HCT116 (cell line): ENCODE results near the gene GHR. TPM values are rescaled to one million over a fixed set of nuclear protein-coding genes. Genes with fewer than 3 reads are reported as not detected.

Source experiments
- ATAC-seq: fragments of 200-7000 bp; cut with Tn5 transposase; 2 replicates; pipeline ENCODE4 v1.9.1; 2020; ENCODE audit warnings: mild to moderate bottlenecking, moderate library complexity
- BruUV-seq: library from RNA; stranded (reverse); fragments of 400-500 nt; replicated peaks from 2 replicates; lab custom pipeline; 2021; lab: Mats Ljungman, UMichigan
- CTCF ChIA-PET: fragments of 300-600 bp; sonication (Branson Sonifier 250); formaldehyde crosslinking; loops from one replicate; lab custom pipeline; 2021; ENCODE audit warnings: antibody characterized with exemption; lab: Charles Lee
- POLR2A ChIA-PET: fragments of 300-600, 350-600 bp; sonication (Branson Sonifier 250); formaldehyde crosslinking; loops from one replicate; lab custom pipeline; 2021; ENCODE audit warnings: antibody characterized with exemption; lab: Charles Lee
- RAD21 ChIA-PET, 2 experiments: fragments of 300-600 bp; sonication (Branson Sonifier 250); formaldehyde crosslinking; loops; one replicate each; lab custom pipeline; 2023; ENCODE audit warnings: low total read pairs in 2 of 2; ENCODE audit not compliant: uncharacterized antibody in 2 of 2, unreplicated experiment in 2 of 2, low non-redundant PET in 1 of 2; lab: Charles Lee
- DNase-seq: peaks from one replicate; pipeline ENCODE4 v3.0.0-alpha.2; 2010; ENCODE audit warnings: low read depth, low spot score
- H2AFZ ChIP-seq: fragments of 200-600 bp; shearing (Covaris generic), sonication (generic); 2 replicates; pipeline ENCODE4 v1.6.1; 2017; ENCODE audit warnings: low read depth, mixed run types, mixed read lengths, antibody characterized with exemption, low read length; ENCODE audit not compliant: poor library complexity, severe bottlenecking
- H3K27ac ChIP-seq: 2 replicates; pipeline ENCODE4 v1.5.1; 2012; ENCODE audit warnings: low read depth, low read length
- H3K27me3 ChIP-seq: fragments of 200-600 bp; sonication (generic); 2 replicates; pipeline ENCODE4 v1.6.1; 2016; ENCODE audit warnings: mixed run types, low read length, mixed read lengths; ENCODE audit not compliant: insufficient read depth
- H3K36me3 ChIP-seq, 2 experiments: fragments of 200-500 bp in 1 of 2; fragments of 200-600 bp in 1 of 2; sonication (Bioruptor generic) in 1 of 2; sonication (generic) in 1 of 2; 2 replicates each; pipeline versions ENCODE4 v1.5.1 to v1.6.1; 2014 to 2016; ENCODE audit warnings: low read length in 2 of 2, inconsistent platforms in 1 of 2, mixed read lengths in 1 of 2, mixed run types in 1 of 2; ENCODE audit not compliant: insufficient read depth in 2 of 2, control insufficient read depth in 1 of 2
- H3K4me1 ChIP-seq, 2 experiments: fragments of 200-600 bp in 1 of 2; sonication (generic) in 1 of 2; 2 replicates each; pipeline versions ENCODE4 v1.5.1 to v1.6.1; 2012 to 2017; ENCODE audit warnings: low read length in 2 of 2, inconsistent platforms in 1 of 2, mild to moderate bottlenecking in 1 of 2, mixed read lengths in 1 of 2, mixed run types in 1 of 2, moderate library complexity in 1 of 2; ENCODE audit not compliant: insufficient read depth in 2 of 2, control insufficient read depth in 1 of 2
- H3K4me2 ChIP-seq: fragments of 200-600 bp; sonication (generic); 2 replicates; pipeline ENCODE4 v1.6.1; 2017; ENCODE audit warnings: mixed run types, low read length, mixed read lengths
- H3K4me3 ChIP-seq, 2 experiments: fragments of 200-600 bp in 1 of 2; sonication (generic) in 1 of 2; replicated peaks in 1 of 2; 2 replicates each; pipeline ENCODE4 v1.5.1; 2011 to 2016; ENCODE audit warnings: low read length in 2 of 2, control low read depth in 1 of 2, low read depth in 1 of 2, mild to moderate bottlenecking in 1 of 2, mixed read lengths in 1 of 2, mixed run types in 1 of 2
- H3K79me2 ChIP-seq: fragments of 200-600 bp; sonication (generic); 2 replicates; pipeline ENCODE4 v1.6.1; 2017; ENCODE audit warnings: mild to moderate bottlenecking, mixed run types, low read length, moderate library complexity, mixed read lengths; ENCODE audit not compliant: insufficient read depth
- H3K9ac ChIP-seq: fragments of 200-600 bp; sonication (generic); 2 replicates; pipeline ENCODE4 v1.6.1; 2016; ENCODE audit warnings: low read length, mixed read lengths
- H3K9me2 ChIP-seq: fragments of 200-600 bp; sonication (generic), shearing (Covaris generic); 2 replicates; pipeline ENCODE4 v1.6.1; 2017; ENCODE audit warnings: mixed run types, mild to moderate bottlenecking, moderate library complexity; ENCODE audit not compliant: insufficient read depth
- H3K9me3 ChIP-seq, 2 experiments: fragments of 200-500 bp in 1 of 2; fragments of 200-600 bp in 1 of 2; sonication (Bioruptor generic) in 1 of 2; sonication (generic) in 1 of 2; 2 replicates each; pipeline ENCODE4 v1.6.1; 2014 to 2017; ENCODE audit warnings: low read length in 2 of 2, mixed read lengths in 2 of 2, inconsistent platforms in 1 of 2, low read depth in 1 of 2, mild to moderate bottlenecking in 1 of 2, mixed run types in 1 of 2, moderate library complexity in 1 of 2; ENCODE audit not compliant: control insufficient read depth in 1 of 2, insufficient read depth in 1 of 2
- H4K20me1 ChIP-seq: fragments of 200-600 bp; sonication (generic), shearing (Covaris generic); 2 replicates; pipeline ENCODE4 v1.6.1; 2017; ENCODE audit warnings: mixed run types, mild to moderate bottlenecking, moderate library complexity; ENCODE audit not compliant: insufficient read depth
- CBX3 ChIP-seq: IDR thresholded peaks from 2 replicates; pipeline ENCODE4 v1.6.1; 2012; ENCODE audit warnings: low read depth
- EZH2 ChIP-seq: fragments of 200-600 bp; sonication (generic); IDR thresholded peaks from 2 replicates; pipeline ENCODE4 v1.6.1; 2017; ENCODE audit warnings: antibody characterized with exemption, mixed run types
- EZH2phosphoT487 ChIP-seq: fragments of 200-600 bp; IDR thresholded peaks from 2 replicates; pipeline ENCODE4 v1.6.1; 2018; ENCODE audit warnings: antibody characterized with exemption, borderline replicate concordance
- FOSL1 ChIP-seq: IDR thresholded peaks from 2 replicates; pipeline ENCODE4 v1.6.1; 2012; ENCODE audit warnings: low read depth
- POLR2A ChIP-seq: IDR thresholded peaks from 2 replicates; pipeline ENCODE4 v1.7.0; 2011; ENCODE audit warnings: borderline replicate concordance; ENCODE audit not compliant: insufficient read depth, insufficient read length; ENCODE audit errors: extremely low read depth
- SIN3A ChIP-seq: IDR thresholded peaks from 2 replicates; pipeline ENCODE4 v1.6.1; 2012; ENCODE audit warnings: low read depth
- SP1 ChIP-seq: IDR thresholded peaks from 2 replicates; pipeline ENCODE4 v1.6.1; 2012; ENCODE audit warnings: low read depth
- YY1 ChIP-seq: IDR thresholded peaks from 2 replicates; pipeline ENCODE4 v1.6.1; 2011; ENCODE audit warnings: low read length, low read depth, moderate library complexity, mild to moderate bottlenecking; ENCODE audit not compliant: insufficient replicate concordance; ENCODE audit errors: extremely low read depth
- intact Hi-C: fragments of 100-400 bp; cut with micrococcal nuclease; formaldehyde crosslinking; loops from 2 replicates; pipeline ENCODE4 v1.10.0; 2022
- total RNA-seq: library from RNA; stranded (reverse); gene quantifications from one replicate; pipeline ENCODE4 v1.2.1, GENCODE V29; 2021; ENCODE audit not compliant: unreplicated experiment
- TF ChIP-seq, protein P1 (sequence below): IDR thresholded peaks from 2 replicates; pipeline ENCODE4 v1.6.1; 2012; ENCODE audit warnings: low read depth
- TF ChIP-seq, protein P2 (sequence below): IDR thresholded peaks from 2 replicates; pipeline ENCODE4 v1.6.1; 2011; ENCODE audit warnings: mild to moderate bottlenecking, low read length, moderate library complexity; ENCODE audit not compliant: insufficient replicate concordance; ENCODE audit errors: extremely low read depth

Gene GHR
- total RNA-seq, 1 experiment from 2014 or later: not detected

DNA sequence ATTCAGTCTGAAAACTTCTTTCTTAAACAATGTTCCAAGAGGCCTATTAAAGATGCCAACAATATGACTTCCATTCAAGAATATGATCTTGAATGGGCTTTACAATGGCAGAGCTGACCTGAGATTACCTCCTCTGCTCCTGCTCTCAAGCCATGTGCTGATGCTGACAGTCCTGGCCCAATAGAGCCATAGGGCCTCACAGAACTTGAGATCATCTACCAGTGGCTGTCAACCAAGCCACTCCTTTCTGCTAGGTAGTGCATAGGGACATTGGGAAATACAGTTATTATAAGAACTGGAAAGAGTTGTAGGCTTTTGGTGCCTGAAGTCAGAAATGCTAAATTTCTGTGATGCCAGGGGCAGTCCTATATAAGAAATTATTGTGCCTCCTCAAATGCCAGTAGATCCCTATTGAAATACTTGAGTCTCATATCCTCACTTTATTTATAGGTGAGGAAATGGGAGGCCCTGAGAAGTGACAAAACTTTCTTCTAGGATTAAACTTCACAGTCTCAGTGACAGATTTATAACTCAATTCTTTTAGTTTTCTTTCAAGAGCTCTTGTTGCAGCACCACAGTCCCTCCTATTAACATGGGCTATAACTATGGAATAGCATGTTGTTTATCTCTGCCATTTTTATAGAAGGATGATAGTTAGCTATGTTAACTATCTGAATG, 10.9 kb downstream of the GHR start:
- no peaks in the 10 kb centered on the region for H3K9me3 ChIP-seq
- H3K4me1 ChIP-seq: no peaks in the 10 kb centered on the region
- ChIA-PET POLR2A (no interaction called here), CTCF (no interaction called here), RAD21 (no interaction called here)
- no peaks in the 10 kb centered on the region for H4K20me1 ChIP-seq
- no peak overlapping the region for H2AFZ ChIP-seq
- no peaks in the 10 kb centered on the region for H3K27me3 ChIP-seq
- intact Hi-C loops: no loop called here
- H3K27ac ChIP-seq: no peak overlapping the region
- no peak overlapping the region for H3K4me2 ChIP-seq
- no peak overlapping the region for H3K9ac ChIP-seq
- H3K9me2 ChIP-seq: no peaks in the 10 kb centered on the region
- no peak for TF ChIP-seq SP1
- TF ChIP-seq, protein P1, sequence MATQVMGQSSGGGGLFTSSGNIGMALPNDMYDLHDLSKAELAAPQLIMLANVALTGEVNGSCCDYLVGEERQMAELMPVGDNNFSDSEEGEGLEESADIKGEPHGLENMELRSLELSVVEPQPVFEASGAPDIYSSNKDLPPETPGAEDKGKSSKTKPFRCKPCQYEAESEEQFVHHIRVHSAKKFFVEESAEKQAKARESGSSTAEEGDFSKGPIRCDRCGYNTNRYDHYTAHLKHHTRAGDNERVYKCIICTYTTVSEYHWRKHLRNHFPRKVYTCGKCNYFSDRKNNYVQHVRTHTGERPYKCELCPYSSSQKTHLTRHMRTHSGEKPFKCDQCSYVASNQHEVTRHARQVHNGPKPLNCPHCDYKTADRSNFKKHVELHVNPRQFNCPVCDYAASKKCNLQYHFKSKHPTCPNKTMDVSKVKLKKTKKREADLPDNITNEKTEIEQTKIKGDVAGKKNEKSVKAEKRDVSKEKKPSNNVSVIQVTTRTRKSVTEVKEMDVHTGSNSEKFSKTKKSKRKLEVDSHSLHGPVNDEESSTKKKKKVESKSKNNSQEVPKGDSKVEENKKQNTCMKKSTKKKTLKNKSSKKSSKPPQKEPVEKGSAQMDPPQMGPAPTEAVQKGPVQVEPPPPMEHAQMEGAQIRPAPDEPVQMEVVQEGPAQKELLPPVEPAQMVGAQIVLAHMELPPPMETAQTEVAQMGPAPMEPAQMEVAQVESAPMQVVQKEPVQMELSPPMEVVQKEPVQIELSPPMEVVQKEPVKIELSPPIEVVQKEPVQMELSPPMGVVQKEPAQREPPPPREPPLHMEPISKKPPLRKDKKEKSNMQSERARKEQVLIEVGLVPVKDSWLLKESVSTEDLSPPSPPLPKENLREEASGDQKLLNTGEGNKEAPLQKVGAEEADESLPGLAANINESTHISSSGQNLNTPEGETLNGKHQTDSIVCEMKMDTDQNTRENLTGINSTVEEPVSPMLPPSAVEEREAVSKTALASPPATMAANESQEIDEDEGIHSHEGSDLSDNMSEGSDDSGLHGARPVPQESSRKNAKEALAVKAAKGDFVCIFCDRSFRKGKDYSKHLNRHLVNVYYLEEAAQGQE: no peak
- no peaks in the 10 kb centered on the region for H3K79me2 ChIP-seq
- no peak for ATAC-seq
- no TSS peak for BruUV-seq
- H3K36me3 ChIP-seq: no peaks in the 10 kb centered on the region
- DNase-seq: no peak
- H3K4me3 ChIP-seq: no peak overlapping the region

DNA sequence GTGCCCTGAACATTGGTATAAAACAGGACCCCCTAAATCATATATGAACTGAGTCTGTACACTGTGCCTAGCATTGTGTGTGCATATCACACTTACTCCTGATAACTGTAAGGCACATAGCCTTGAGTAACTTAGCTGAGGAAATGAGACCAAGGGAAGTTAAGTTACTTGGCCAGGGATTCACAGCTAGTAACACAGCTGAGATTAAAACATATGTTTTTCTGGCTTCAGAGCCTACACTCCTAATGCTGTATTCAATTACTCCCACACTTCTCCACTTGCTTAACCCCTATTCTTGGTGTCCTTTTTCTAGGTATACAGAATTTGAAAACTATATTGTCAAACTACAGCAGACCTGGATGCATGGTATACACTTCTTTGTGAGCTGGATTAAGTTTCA, 12.8 kb downstream of the GHR start:
- Histone ChIP-seq H3K4me1 (no peaks in the 10 kb centered on the region), H3K27ac (no peak overlapping the region), H3K9ac (no peak overlapping the region), H4K20me1 (no peaks in the 10 kb centered on the region), H3K4me2 (no peak overlapping the region), H3K9me2 (no peaks in the 10 kb centered on the region), H3K36me3 (no peaks in the 10 kb centered on the region), H3K9me3 (no peaks in the 10 kb centered on the region), H3K79me2 (no peaks in the 10 kb centered on the region), H3K4me3 (no peak overlapping the region), H2AFZ (no peak overlapping the region), H3K27me3 (no peaks in the 10 kb centered on the region)
- intact Hi-C loops: no loop called here
- no TSS peak for BruUV-seq
- RAD21 ChIA-PET: no interaction called here
- ATAC-seq: no peak
- POLR2A ChIA-PET: no interaction called here
- CTCF ChIA-PET: no interaction called here
- no peak for DNase-seq
- TF ChIP-seq SP1 (no peak), YY1 (no peak), EZH2phosphoT487 (no peak), EZH2 (no peak), POLR2A (no peak), SIN3A (no peak), FOSL1 (no peak), CBX3 (no peak)
- TF ChIP-seq, protein P2, sequence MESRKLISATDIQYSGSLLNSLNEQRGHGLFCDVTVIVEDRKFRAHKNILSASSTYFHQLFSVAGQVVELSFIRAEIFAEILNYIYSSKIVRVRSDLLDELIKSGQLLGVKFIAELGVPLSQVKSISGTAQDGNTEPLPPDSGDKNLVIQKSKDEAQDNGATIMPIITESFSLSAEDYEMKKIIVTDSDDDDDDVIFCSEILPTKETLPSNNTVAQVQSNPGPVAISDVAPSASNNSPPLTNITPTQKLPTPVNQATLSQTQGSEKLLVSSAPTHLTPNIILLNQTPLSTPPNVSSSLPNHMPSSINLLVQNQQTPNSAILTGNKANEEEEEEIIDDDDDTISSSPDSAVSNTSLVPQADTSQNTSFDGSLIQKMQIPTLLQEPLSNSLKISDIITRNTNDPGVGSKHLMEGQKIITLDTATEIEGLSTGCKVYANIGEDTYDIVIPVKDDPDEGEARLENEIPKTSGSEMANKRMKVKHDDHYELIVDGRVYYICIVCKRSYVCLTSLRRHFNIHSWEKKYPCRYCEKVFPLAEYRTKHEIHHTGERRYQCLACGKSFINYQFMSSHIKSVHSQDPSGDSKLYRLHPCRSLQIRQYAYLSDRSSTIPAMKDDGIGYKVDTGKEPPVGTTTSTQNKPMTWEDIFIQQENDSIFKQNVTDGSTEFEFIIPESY: no peak
- TF ChIP-seq, protein P1: no peak
